Central memory CD4-positive, alpha-beta T cell (primary cell): ENCODE results near the gene ADGRV1.
"Not testable (repeated sequence)": the region's sequence is repeated elsewhere in the genome, so short reads cannot be mapped to it uniquely, and the experiment has no call there.

Source experiments
- DNase-seq: peaks from one replicate; pipeline ENCODE4 v3.0.0; 2022

The ADGRV1 gene

DNA sequence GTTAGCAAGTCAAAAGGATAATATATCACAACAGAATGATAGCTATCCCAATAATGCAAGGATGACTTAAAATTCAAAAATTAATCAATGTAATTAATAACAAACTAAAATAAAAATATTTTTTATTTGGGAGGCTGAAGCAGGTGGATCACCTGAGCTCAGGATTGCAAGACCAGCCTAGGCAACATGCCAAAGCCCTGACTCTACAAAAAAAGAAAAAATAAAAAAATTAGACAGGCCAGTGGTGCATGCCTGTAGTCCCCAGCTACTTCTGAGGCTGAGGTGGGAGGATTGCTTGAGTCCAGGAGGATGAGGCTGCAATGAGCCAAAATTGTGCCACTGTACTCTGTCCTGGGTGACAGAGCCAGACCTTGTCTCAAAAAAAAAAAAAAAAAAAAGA is 399.3 kb downstream of the ADGRV1 start:
- no peak for DNase-seq

- DNase-seq, result no peak
Measured at GRCh38 chr5:90959262-90959661, 400.7 kb downstream of the ADGRV1 start.

- DNase-seq, result no peak
Measured at GRCh38 chr5:90962481-90962880, 403.9 kb downstream of the ADGRV1 start.

DNA sequence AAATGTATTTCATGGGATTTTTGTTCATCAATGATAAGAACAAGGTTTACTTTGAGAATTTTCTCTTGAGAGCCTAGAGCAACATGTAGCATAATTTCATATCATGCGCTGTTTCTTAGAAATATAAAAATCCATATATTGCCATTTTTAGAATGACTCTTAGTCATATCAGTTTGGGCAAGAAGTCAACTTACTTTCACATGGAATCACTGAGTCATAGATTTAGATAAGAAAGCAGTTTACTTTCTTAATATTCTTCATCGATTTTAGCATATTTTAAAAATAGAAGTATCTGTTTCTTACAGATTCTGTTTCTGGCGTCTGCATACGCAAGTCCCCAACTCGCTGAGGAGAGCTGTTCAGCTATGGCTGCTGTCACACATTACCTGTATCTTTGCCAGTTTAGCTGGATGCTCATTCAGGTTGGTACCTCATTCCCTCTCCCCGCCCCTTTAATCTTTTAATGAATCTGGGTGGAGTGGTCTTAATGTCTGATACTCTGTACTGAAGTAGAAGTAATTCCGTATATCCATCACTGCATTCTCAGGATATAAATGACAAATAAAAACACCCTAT is 406.6 kb downstream of the ADGRV1 start:
- no peak for DNase-seq

GRCh38 chr5:90967443-90967842 is 408.8 kb downstream of the ADGRV1 start:
- no peak for DNase-seq

DNA sequence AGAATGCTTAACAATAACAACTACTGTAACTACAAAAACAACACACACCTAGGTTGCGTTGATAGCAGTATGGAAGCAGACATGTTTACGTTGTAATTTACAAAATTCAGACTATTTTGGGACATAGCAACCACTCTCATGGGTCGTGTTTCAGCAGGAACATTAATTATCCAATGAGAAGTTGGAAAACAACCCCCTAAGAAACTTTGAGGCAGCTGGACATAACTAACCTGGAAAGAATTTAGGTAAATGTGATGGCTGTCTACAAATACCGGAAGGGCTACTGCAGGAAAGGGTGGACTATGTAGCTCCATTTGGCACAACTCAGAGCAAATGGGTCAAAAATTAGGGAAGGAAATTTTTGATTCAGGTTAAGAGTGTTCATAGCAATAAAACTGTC is 409.3 kb downstream of the ADGRV1 start:
- no peak for DNase-seq

GRCh38 chr5:90968319-90968718 is 409.7 kb downstream of the ADGRV1 start:
- DNase-seq, result no peak

DNA sequence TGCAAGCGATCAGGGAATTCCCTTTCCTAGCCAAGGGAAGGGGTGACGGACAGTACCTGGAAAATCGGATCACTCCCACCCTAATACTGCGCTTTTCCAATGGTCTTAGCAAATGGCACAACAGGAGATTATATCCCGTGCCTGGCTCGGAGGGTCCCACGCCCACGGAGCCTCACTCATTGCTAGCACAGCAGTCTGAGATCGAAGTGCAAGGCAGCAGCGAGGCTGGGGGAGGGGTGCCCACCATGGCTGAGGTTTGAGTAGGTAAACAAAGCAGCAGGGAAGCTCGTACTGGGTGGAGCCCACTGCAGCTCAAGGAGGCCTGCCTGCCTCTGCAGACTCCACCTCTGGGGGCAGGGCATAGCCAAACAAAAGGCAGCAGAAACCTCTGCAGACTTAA is 411.3 kb downstream of the ADGRV1 start:
- DNase-seq, result not testable (repeated sequence)

DNA sequence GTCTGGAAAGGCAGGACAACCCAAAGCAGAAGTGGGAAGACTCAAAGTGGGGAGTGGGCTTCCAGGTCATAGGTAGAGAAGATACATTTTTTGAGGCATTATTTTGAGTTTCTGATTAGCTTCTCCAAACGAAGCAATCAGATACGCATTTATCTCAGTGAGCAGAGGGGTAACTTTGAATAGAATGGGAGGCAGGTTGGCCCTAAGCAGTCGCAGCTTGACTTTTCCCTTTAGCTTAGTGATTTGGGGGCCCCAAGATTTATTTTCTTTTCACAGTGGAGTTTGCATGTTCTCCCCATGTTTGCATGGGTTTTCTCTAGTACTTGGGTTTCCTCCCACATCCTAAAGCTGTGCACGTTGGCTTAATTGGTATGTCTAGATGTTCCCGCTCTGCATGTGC is 422.6 kb downstream of the ADGRV1 start:
- no peak for DNase-seq

GRCh38 chr5:90981821-90982220 is 423.2 kb downstream of the ADGRV1 start:
- no peak for DNase-seq

DNA sequence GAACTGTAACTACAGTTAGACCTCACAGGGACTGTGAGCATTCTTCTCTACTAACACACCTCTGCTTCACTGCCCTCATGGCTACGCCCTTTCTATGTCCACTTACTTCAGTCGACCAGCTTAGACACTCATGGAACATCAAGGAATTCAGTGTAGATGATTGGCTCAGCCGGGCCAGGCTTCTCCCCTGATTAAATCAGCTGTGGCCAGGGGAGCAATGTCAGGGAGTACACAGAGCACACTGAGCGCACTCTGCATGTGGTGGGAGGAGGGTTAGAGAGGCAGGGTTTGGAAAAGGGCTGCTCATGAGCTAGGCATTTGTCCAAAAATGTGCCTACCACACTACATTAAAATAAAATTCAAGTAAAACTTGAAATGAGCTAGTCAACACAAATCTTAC is 424.0 kb downstream of the ADGRV1 start:
- DNase-seq, result no peak

DNA sequence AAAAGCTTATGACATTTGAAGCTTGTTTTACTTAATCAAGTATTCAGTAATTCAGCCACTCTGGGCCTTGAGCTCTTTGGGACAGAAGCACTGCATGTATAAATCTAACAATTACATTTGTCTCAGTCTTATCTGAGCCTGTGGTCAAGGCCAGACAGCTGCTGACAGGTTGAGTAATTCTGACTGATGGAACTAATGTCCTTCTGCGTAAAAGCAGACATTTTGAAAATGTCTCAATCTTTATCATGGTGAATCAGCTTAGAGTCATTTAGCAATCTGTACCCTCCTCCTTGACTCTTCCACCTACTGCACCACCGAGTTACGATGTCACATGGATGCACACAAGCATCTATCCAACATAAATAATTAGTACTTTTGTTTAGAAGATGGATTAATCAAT is 424.6 kb downstream of the ADGRV1 start:
- no peak for DNase-seq

DNA sequence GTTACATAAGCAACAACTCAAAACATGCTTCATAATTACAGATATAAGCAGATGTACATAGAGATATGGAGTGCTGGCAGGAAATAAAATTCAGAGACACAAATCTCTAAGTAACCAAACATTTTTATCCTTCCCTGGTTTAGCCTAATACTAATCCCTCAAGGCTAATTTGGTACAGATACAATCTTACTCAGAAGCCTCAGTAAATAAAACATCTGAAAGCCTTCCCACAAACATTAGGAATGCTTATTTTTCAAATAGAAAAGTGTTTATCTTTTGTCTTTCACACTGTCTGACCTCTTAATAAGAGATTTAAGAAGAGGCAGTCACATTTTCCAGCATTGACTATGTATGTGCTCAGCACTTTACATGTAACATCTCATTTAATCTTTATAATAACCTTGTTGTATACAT is 425.1 kb downstream of the ADGRV1 start:
- no peak for DNase-seq

GRCh38 chr5:90985341-90985740 is 426.7 kb downstream of the ADGRV1 start:
- DNase-seq, result no peak

GRCh38 chr5:90987726-90988125 is 429.1 kb downstream of the ADGRV1 start:
- no peak for DNase-seq

GRCh38 chr5:90991201-90991600 is 432.6 kb downstream of the ADGRV1 start:
- DNase-seq, result no peak

DNA sequence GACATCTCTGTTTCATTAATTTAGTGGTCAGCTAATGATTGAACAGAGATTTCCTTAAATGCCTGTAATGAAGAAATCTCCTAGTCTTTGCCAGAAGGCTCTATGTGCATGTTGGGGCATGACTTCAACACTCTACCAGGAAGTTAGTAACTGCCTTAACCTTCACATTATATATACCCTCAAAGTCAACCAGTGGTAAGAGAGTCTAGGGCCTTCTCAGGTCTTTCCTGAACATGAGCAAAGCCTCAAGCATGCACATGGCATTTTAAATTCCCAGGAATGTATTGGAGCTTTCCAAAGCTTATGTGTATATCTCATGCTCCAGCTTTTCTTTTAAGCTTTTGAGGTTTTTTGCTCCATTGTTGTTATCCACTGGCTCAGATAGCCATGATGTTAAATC is 436.2 kb downstream of the ADGRV1 start:
- DNase-seq, result no peak

DNA sequence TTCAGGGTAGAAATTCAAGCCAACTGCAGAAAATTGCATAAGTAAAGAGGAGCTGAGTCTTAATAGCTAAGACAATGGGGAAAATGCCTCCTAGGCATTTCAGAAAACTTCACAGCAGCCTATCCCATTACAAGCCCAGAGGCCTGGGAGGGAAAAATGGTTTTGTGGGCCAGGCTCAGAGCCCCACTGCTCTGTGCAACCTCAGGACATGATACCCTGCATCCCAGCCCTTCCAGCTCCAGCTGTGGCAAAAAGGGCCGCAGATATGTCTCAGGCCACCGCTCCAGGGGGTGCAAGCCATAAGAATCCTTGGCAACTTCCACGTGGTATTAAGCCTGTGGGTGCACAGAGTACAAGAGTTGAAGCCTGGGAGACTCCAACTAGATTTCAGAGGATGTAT is 437.5 kb downstream of the ADGRV1 start:
- no peak for DNase-seq

DNA sequence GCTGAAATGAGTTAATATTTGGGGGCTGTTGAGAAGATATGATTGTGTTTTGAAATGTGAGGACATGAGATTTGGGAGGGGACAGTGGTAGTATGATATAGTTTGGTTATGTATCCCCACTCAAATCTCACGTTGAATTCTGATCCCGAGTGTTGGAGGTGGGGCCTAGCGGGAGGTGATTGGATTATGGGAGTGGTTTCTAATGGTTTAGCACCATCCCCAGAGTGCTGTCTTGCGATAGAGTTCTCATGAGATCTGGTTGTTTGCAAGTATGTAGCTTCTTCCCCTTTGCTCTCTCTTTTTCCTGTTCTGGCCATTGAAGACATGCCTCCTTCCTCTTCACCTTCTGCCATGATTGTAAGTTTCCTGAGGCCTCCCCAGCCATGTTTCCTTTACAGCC is 438.5 kb downstream of the ADGRV1 start:
- no peak for DNase-seq

GRCh38 chr5:91000743-91001142 is 442.1 kb downstream of the ADGRV1 start:
- no peak for DNase-seq

DNA sequence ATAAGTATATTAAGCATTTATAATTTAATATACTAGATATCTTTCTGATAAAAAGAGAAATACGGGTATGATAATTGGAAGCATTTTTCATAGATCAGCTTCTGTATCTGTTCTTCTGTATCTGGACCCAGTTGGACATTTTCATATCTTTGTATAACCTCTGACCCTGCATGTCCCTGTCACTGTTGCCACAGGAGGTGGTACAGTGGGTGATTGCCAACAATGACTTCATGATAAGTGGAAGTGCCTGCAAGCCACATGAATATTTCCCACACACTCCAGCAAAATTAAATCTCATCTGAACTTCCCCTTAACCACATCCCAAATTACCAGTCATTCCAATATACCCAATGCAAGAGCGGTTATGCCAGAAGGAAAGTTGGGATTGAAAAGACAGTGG is 448.1 kb downstream of the ADGRV1 start:
- no peak for DNase-seq

- DNase-seq, result no peak
Measured at GRCh38 chr5:91007251-91007650, 448.7 kb downstream of the ADGRV1 start.

GRCh38 chr5:91007780-91008402 is 449.3 kb downstream of the ADGRV1 start:
- DNase-seq, result no peak

DNA sequence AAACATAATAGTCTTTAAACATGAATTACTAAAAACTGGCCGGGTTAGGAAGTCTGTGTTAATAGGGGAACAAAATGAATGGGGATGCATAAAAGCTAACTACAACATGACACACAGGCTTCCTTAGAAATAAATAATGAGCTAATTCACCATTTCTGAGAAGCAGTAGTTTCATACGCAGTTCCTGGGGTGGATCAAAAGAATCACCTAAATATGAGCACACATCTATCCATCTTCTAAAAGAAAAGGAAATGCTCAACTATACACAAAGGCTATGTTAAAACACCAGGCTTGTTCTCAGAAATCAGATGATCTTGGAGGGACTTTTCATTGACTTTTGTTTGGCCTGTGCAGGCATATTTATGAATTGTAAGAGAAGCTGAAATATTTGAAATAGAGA is 451.5 kb downstream of the ADGRV1 start:
- no peak for DNase-seq

DNA sequence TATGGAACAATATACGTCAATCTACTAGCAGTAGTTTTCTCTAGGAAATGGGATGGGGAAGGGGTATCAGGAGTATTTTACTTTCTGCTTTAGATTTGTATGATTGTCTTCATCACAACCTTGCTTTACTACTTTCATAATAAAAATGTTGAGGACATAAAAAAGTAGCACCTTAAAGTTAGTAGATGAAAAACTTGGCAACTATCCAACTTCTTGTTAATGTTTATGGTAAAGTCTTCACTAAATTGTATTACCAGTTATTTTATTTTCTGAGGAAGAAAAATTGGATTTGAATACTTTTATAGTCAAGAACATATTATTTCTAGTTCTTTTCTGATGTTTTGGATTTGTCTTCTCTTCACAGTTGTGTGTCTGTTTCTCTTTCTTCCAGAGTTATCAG is 452.4 kb downstream of the ADGRV1 start:
- no peak for DNase-seq
